ENCODE data around the gene GPRC5B. TPM values are rescaled to one million over a fixed set of nuclear protein-coding genes. Genes with fewer than 3 reads are reported as not detected.

Gene GPRC5B
- total RNA-seq, 4 donors from 2014 or later = 10.8 to 44.8 (median 24.0) TPM

GRCh38 chr16:19859166-19859565 is 25.5 kb downstream of the GPRC5B start:
- TF ChIP-seq, protein P1, sequence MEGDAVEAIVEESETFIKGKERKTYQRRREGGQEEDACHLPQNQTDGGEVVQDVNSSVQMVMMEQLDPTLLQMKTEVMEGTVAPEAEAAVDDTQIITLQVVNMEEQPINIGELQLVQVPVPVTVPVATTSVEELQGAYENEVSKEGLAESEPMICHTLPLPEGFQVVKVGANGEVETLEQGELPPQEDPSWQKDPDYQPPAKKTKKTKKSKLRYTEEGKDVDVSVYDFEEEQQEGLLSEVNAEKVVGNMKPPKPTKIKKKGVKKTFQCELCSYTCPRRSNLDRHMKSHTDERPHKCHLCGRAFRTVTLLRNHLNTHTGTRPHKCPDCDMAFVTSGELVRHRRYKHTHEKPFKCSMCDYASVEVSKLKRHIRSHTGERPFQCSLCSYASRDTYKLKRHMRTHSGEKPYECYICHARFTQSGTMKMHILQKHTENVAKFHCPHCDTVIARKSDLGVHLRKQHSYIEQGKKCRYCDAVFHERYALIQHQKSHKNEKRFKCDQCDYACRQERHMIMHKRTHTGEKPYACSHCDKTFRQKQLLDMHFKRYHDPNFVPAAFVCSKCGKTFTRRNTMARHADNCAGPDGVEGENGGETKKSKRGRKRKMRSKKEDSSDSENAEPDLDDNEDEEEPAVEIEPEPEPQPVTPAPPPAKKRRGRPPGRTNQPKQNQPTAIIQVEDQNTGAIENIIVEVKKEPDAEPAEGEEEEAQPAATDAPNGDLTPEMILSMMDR (IDR thresholded peaks at IDR 0.05; ENCODE audit: low read depth) = no peak

GRCh38 chr16:19858340-19859018 is 26.2 kb downstream of the GPRC5B start:
- TF ChIP-seq, protein P1 (IDR thresholded peaks at IDR 0.05; ENCODE audit: low read depth) = no peak

DNA sequence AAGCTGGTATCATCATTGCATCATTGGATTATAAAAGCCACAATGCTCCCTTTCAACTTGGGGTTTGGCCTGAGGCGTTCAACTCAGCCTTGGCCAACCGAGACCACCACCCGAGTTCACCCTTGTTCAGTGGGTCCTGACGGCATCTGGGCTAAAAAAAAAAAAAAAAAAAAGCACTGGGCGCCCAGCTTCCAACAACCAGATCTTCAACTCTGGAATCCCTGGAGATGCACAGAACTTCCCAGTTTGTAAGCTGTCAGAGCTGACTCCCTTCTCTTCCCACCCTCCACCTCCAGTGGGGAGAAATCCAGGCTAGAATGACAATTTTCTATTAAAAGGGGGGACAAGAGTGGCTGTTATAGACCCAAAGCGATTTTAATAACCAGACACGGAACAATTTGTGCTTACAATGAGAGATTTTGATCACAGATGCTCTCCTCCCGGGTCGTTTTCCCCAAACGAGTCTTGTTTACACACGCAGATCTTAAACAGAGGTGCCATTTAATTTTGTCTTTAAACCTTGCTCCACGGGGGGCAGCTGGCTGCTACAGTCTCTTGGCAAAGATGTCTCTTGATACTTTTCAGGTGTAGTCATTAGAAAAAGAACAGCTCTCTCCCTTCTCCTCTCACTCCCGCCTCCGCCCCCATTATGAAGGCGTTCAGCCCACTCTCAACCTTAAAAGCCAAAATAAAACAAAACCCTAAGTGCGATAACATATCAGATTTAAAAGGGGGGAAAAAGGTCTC is 26.9 kb downstream of the GPRC5B start:
- TF ChIP-seq, protein P1 (IDR thresholded peaks at IDR 0.05; ENCODE audit: low read depth) = no peak

DNA sequence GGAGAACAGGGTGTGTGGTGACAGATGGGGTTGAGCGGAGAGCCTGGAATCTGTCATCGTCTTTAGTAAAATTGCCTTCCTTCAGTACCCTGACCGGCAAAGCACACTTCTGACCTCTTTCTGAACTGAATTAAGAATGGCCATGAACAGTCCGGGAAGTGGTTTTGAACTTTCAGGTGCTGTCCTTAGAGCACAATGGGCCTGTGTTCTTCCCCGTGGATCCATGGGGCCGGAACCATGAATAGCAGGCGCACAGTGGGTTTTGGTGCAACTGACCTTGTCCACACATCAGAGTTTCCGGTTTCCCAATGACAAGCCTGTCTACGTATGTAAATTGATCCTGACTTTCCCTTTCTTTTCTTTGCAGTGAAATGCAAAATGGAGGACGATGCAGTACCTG is 28.5 kb downstream of the GPRC5B start:
- TF ChIP-seq, protein P1 (IDR thresholded peaks at IDR 0.05; ENCODE audit: low read depth) = no peak

GRCh38 chr16:19854543-19854876 is 30.1 kb downstream of the GPRC5B start:
- TF ChIP-seq, protein P1 (IDR thresholded peaks at IDR 0.05; ENCODE audit: low read depth) = no peak

- TF ChIP-seq, protein P1 (IDR thresholded peaks at IDR 0.05; ENCODE audit: low read depth) = no peak
Measured at GRCh38 chr16:19853742-19854542, 30.7 kb downstream of the GPRC5B start.
